B cell (primary cell): ENCODE measurements around the gene CREG1. TPM values are rescaled to one million over a fixed set of nuclear protein-coding genes. Genes with fewer than 3 reads are reported as not detected.

Experiments
- ATAC-seq: fragments of 200-7000 bp; cut with Tn5 transposase; one replicate; pipeline ENCODE4 v1.10.0; 2021; ENCODE audit warnings: low read depth, mild to moderate bottlenecking, moderate number of reproducible peaks, moderate library complexity
- CTCF ChIA-PET: fragments of 350-600 bp; sonication (Branson Sonifier 250); formaldehyde crosslinking; loops from one replicate; lab custom pipeline; 2021; ENCODE audit warnings: antibody characterized with exemption, inconsistent platforms; lab: Charles Lee
- POLR2A ChIA-PET: fragments of 350-600 bp; sonication (Branson Sonifier 250); formaldehyde crosslinking; loops from one replicate; lab custom pipeline; 2021; ENCODE audit warnings: antibody characterized with exemption; lab: Charles Lee
- DNase-seq: peaks from one replicate; pipeline ENCODE4 v3.0.0; 2013
- H2AFZ ChIP-seq: 2 replicates; pipeline ENCODE4 v1.6.1; 2012; ENCODE audit warnings: mild to moderate bottlenecking, low read depth, low read length; ENCODE audit not compliant: insufficient read depth, poor library complexity, severe bottlenecking
- H3K27ac ChIP-seq, 2 donors: 1 replicate in 1 of 2; 2 replicates in 1 of 2; pipeline ENCODE4 v1.5.1; 2012 to 2013; ENCODE audit warnings: low read length in 2 of 2, mild to moderate bottlenecking in 2 of 2, moderate library complexity in 1 of 2
- H3K27me3 ChIP-seq, 4 experiments: fragments of 200-600 bp in 1 of 4; sonication (generic) in 1 of 4; replicated peaks in 1 of 4; 1 replicate in 2 of 4; 2 replicates in 2 of 4; pipeline versions ENCODE4 v1.6.1 to v1.7.0; 2013 to 2016; ENCODE audit warnings: low read length in 3 of 4, mild to moderate bottlenecking in 2 of 4, mixed read lengths in 1 of 4, moderate library complexity in 1 of 4; ENCODE audit not compliant: insufficient read depth in 4 of 4, control insufficient read depth in 3 of 4; ENCODE audit errors: control extremely low read depth in 1 of 4
- H3K36me3 ChIP-seq, 2 experiments: replicated peaks in 1 of 2; 1 replicate in 1 of 2; 2 replicates in 1 of 2; pipeline versions ENCODE4 v1.6.1 to v1.7.1; 2013; ENCODE audit warnings: low read length in 1 of 2; ENCODE audit not compliant: insufficient read depth in 2 of 2, control insufficient read depth in 1 of 2; ENCODE audit errors: control extremely low read depth in 1 of 2, extremely low read depth in 1 of 2
- H3K4me1 ChIP-seq, 2 donors: fragments of 200-600 bp in 1 of 2; sonication (generic) in 1 of 2; 1 replicate in 1 of 2; 2 replicates in 1 of 2; pipeline versions ENCODE4 v1.5.1 to v1.6.1; 2013 to 2017; ENCODE audit warnings: low read length in 2 of 2; ENCODE audit not compliant: control insufficient read depth in 2 of 2, insufficient read depth in 2 of 2
- H3K4me2 ChIP-seq: replicated peaks from 2 replicates; pipeline ENCODE3; 2012; ENCODE audit warnings: mild to moderate bottlenecking, low read depth, low read length; ENCODE audit not compliant: poor library complexity, severe bottlenecking
- H3K4me3 ChIP-seq, 5 experiments: fragments of 200-600 bp in 1 of 5; sonication (generic) in 1 of 5; 1 replicate in 3 of 5; 2 replicates in 2 of 5; pipeline versions ENCODE4 v1.5.1 to v1.7.0; 2011 to 2016; ENCODE audit warnings: low read length in 4 of 5, mild to moderate bottlenecking in 4 of 5, low read depth in 2 of 5, control low read depth in 1 of 5, moderate library complexity in 1 of 5; ENCODE audit not compliant: insufficient read depth in 1 of 5; ENCODE audit errors: control extremely low read depth in 1 of 5, extremely low read depth in 1 of 5
- H3K79me2 ChIP-seq: fragments of 200-600 bp; sonication (generic); one replicate; pipeline ENCODE4 v1.6.0; 2016; ENCODE audit warnings: low read length; ENCODE audit not compliant: control insufficient read depth, insufficient read depth
- H3K9ac ChIP-seq: fragments of 200-600 bp; sonication (generic); 2 replicates; pipeline ENCODE4 v1.6.1; 2017; ENCODE audit warnings: mild to moderate bottlenecking, low read length, moderate library complexity
- H3K9me3 ChIP-seq, 3 donors: one replicate each; pipeline versions ENCODE4 v1.6.1 to v1.7.1; 2013; ENCODE audit warnings: low read length in 2 of 3; ENCODE audit not compliant: control insufficient read depth in 2 of 3, insufficient read depth in 1 of 3; ENCODE audit errors: control extremely low read depth in 1 of 3
- H4K20me1 ChIP-seq: 2 replicates; pipeline ENCODE4 v1.6.0; 2012; ENCODE audit warnings: mild to moderate bottlenecking, low read length; ENCODE audit not compliant: insufficient read depth, control insufficient read depth, poor library complexity, severe bottlenecking
- H3K27ac Mint-ChIP-seq: one replicate; pipeline ENCODE4 v1.8.0; 2021; ENCODE audit warnings: mixed read lengths
- H3K27me3 Mint-ChIP-seq: one replicate; pipeline ENCODE4 v1.8.0; 2021; ENCODE audit warnings: mixed read lengths
- H3K4me1 Mint-ChIP-seq: one replicate; pipeline ENCODE4 v1.8.0; 2021; ENCODE audit warnings: mixed read lengths
- H3K4me3 Mint-ChIP-seq: one replicate; pipeline ENCODE4 v1.8.0; 2021; ENCODE audit warnings: mixed read lengths
- H3K9me3 Mint-ChIP-seq: one replicate; pipeline ENCODE4 v1.8.0; 2022; ENCODE audit warnings: mixed read lengths; ENCODE audit not compliant: insufficient read depth
- EZH2 ChIP-seq: IDR thresholded peaks from 2 replicates; pipeline ENCODE4 v1.6.1; 2012; ENCODE audit warnings: borderline replicate concordance, low read depth, mild to moderate bottlenecking, moderate library complexity, low read length; ENCODE audit not compliant: insufficient read depth, poor library complexity, severe bottlenecking
- WGBS: methylation state at CpG from one replicate; pipeline ENCODE4 v1.1.5; 2013; ENCODE audit warnings: missing lambda C conversion rate; ENCODE audit not compliant: insufficient coverage; 5-methylcytosine and 5-hydroxymethylcytosine counted together
- intact Hi-C: fragments of 100-400 bp; cut with micrococcal nuclease; formaldehyde crosslinking; loops from one replicate; pipeline ENCODE4 v1.10.0; 2022
- polyA plus RNA-seq: library from polyadenylated mRNA; depleted of rRNA; stranded (reverse); fragments of >200 nt; gene quantifications from 2 replicates; pipeline ENCODE4 v1.2.3, GENCODE V29; 2012
- total RNA-seq, 2 donors: library from RNA; stranded (reverse); fragments of 120-200 nt in 1 of 2; gene quantifications; 1 replicate in 1 of 2; 2 replicates in 1 of 2; pipeline versions ENCODE4 v1.2.3 to v1.2.4, GENCODE V29; 2013 to 2022
- TF ChIP-seq, protein P1 (sequence below): fragments of 200-600 bp; IDR thresholded peaks from one replicate; pipeline ENCODE4 v1.8.0; 2022; ENCODE audit warnings: antibody characterized with exemption, mild to moderate bottlenecking

Gene CREG1
- total and polyA plus RNA-seq, 2 donors (not counting 1 experiment from before 2014, with no cell fraction given): 7.5 to 8.4 TPM

- 43% methylated on average over 5 of the region's 8 CpGs for WGBS
- POLR2A ChIA-PET: no interaction called here
- no peak overlapping the region for H3K4me3 Mint-ChIP-seq
These were observed 19.7 kb downstream of the CREG1 start for GRCh38 chr1:167533851-167534300.

More at GRCh38 chr1:167533851-167534300, 19.7 kb downstream of the CREG1 start:
- Histone ChIP-seq H3K4me2 (no peak overlapping the region), H3K27me3 (peaks cover 0 to 4% (median 0%) of the 10 kb centered on the region in 4 experiments), H3K9me3 (no peaks in the 10 kb centered on the region), H3K36me3 (no peaks in the 10 kb centered on the region), H3K9ac (no peak overlapping the region), H3K4me1 (no peaks in the 10 kb centered on the region), H3K4me3 (no peak overlapping the region), H3K79me2 (no peaks in the 10 kb centered on the region), H2AFZ (no peak overlapping the region), H4K20me1 (no peaks in the 10 kb centered on the region), H3K27ac (no peak overlapping the region)
- TF ChIP-seq, protein P1, sequence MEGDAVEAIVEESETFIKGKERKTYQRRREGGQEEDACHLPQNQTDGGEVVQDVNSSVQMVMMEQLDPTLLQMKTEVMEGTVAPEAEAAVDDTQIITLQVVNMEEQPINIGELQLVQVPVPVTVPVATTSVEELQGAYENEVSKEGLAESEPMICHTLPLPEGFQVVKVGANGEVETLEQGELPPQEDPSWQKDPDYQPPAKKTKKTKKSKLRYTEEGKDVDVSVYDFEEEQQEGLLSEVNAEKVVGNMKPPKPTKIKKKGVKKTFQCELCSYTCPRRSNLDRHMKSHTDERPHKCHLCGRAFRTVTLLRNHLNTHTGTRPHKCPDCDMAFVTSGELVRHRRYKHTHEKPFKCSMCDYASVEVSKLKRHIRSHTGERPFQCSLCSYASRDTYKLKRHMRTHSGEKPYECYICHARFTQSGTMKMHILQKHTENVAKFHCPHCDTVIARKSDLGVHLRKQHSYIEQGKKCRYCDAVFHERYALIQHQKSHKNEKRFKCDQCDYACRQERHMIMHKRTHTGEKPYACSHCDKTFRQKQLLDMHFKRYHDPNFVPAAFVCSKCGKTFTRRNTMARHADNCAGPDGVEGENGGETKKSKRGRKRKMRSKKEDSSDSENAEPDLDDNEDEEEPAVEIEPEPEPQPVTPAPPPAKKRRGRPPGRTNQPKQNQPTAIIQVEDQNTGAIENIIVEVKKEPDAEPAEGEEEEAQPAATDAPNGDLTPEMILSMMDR: peak; percentile 94
- no peak for TF ChIP-seq EZH2
- no peaks in the 10 kb centered on the region for H3K27me3 Mint-ChIP-seq
- DNase-seq (peak; percentile 73), ATAC-seq (peak; percentile 68)
- peaks cover 5% of the 10 kb centered on the region for H3K4me1 Mint-ChIP-seq
- H3K9me3 Mint-ChIP-seq: no peaks in the 10 kb centered on the region
- CTCF ChIA-PET: interaction anchor here (0.5 to 4.9 kb wide), 60 partner anchors 9 to 625 kb away, joined by 3 to 68 read pairs (median 5); partner anchors contain the start of gene CREG1
- intact Hi-C loops: loop anchor here (1.0 kb wide), 4 partner anchors 92 to 468 kb away; no protein-coding TSS in a partner anchor
- no peak overlapping the region for H3K27ac Mint-ChIP-seq
